GM18909 (cell line): Measurements from ENCODE around the gene SEMA5A.
A peak's percentile ranks its signal among the peaks of the same experiment; 100 is the strongest.
"Not testable (repeated sequence)": the region's sequence is repeated elsewhere in the genome, so short reads cannot be mapped to it uniquely, and the experiment has no call there.

Source experiments
- ATAC-seq: cut with Tn5 transposase; IDR thresholded peaks from one replicate; pipeline ENCODE4 v1.9.1; 2021; ENCODE audit warnings: mild to moderate bottlenecking; ENCODE audit not compliant: unreplicated experiment, poor library complexity

The SEMA5A gene

GRCh38 chr5:9380109-9380508 is 165.8 kb downstream of the SEMA5A start:
- ATAC-seq: no peak

DNA sequence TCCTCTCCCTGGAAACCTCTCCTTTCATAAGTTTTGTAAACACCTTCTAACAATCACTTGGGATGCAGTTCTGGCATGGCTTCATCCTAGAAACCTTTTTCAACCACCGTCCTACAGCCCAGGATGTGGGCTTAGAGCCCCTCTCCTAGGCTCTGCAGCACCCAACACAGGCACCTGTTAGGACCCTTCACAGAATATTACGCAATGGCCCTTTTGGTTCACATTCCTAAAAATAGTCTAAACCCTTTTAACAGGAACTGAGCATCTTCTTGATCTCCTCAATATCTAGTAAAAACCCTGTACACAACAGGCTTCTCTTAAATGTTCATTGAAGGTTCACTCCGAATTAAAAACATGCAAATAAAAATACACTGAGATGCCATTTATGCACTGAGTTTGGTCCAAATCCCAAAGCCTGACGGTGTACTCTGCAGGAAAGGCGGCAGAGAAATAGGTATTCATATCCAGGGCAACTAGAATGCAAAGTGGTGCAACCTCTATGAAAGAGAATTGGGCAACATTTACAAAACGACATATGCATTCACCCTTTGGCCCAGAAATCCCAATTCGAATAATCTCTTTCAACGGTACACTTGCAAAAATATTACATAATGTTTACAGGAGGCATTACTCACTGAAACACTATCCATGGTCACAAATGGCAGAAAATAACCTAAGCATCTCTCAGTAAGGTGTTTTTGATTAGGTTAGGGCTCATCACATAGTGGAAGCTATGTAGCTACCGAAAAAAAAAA is 169.3 kb downstream of the SEMA5A start:
- ATAC-seq: no peak

DNA sequence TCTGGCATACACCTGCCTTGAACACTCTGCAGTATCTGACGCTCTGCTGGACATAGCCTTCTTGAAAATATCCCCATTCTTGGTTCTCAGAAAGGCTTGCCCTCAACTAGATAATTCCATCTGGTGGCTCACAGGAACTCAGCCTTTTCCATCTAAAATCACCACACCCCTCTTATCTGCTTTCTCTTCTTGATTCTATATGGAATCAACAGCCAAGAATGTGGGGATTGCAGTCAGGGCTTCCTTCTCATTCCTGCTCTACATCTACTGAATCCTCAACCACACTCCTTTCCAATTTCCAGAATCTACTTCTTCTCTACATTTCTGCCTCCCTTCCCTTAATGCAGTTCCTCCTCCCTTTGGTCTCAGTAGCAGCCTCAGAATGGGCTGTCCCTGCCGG is 170.1 kb downstream of the SEMA5A start:
- no peak for ATAC-seq

- no peak for ATAC-seq
Measured at GRCh38 chr5:9374025-9374424, 171.8 kb downstream of the SEMA5A start.

DNA sequence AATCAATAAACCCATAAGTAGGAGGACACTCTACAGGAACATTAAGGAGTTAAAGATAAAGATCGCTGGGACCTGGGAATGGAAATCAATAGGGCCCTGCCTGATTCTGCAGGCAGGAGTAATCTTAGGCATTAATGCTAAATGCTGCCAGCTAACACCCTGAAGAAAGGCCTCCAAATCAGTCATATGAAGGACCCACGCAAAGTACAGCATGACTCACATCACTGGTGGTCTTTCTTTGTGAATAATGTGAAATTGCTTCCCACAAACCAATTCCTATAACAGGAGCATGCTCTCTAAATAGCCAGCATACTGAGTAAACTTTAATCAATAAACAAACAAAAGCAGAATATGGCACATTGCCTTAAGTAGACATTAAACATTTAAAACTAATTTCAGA is 172.3 kb downstream of the SEMA5A start:
- no peak for ATAC-seq

- ATAC-seq: no peak
Measured at GRCh38 chr5:9370256-9370655, 175.6 kb downstream of the SEMA5A start.

DNA sequence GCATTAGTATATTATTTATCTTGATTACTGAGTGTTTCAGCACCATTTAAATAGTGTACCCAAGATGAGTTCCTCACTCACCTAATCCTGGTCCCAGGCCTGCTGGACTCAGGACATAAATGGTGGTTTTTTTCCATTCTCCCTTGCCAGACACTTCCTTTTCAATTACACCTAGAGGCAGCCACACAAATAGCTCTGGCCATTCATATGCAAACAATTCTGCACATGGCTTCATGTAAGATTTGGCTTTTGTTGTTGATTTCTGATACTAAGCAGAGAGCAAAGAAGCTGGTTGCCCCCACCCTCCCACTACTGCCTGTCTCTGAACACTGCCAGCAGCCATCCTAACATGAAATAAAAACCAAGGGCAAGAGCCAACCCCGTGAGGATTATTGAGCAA is 180.4 kb downstream of the SEMA5A start:
- ATAC-seq: no peak

DNA sequence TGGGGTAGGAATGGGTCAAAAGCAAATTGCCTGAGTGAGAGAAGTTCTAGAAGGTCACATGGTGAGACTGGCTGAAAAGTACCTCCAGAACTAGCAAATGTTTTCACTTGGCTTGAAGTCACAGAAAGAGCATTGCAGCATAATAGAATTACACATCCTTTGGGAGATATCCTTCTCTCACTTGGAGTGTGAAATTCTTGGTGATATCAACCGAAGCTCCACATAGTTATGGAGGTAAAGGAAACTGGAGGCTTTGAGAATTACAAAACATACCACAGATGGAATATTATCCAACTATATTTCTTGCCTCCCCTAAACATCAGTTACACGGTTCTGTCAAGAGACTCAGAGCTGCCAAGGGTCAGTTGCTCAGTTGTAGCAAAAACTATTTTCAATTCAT is 182.4 kb downstream of the SEMA5A start:
- ATAC-seq: peak; percentile 25

- peak; percentile 54 for ATAC-seq
Measured at GRCh38 chr5:9363026-9363425, 182.8 kb downstream of the SEMA5A start.

DNA sequence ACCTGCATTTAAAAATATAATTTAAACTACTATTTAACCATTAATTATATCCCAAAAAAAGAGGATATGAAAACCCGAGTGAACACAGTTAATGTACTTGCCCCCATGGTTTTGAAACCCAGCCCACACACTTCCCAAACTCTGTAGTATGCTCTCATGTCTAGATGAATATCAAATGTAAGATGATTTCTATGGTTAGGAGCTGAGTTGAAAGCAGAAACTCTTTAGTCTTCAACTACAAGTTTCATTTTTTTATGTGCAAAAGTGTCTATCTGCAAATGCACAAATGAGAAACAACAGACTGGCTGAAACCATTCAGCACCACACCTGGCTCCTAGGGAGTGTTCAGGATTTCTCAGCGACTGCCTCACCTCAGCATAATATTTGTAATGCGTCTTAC is 183.3 kb downstream of the SEMA5A start:
- ATAC-seq: peak; percentile 61

GRCh38 chr5:9361835-9362234 is 184.0 kb downstream of the SEMA5A start:
- ATAC-seq: peak; percentile 76

- no peak for ATAC-seq
Measured at GRCh38 chr5:9358961-9359685, 186.8 kb downstream of the SEMA5A start.

- no peak for ATAC-seq
Measured at GRCh38 chr5:9356351-9356825, 189.5 kb downstream of the SEMA5A start.

- no peak for ATAC-seq
Measured at GRCh38 chr5:9354336-9355081, 191.4 kb downstream of the SEMA5A start.

- not testable (repeated sequence) for ATAC-seq
Measured at GRCh38 chr5:9353048-9353447, 192.8 kb downstream of the SEMA5A start.

- ATAC-seq: no peak
Measured at GRCh38 chr5:9351546-9351945, 194.3 kb downstream of the SEMA5A start.

DNA sequence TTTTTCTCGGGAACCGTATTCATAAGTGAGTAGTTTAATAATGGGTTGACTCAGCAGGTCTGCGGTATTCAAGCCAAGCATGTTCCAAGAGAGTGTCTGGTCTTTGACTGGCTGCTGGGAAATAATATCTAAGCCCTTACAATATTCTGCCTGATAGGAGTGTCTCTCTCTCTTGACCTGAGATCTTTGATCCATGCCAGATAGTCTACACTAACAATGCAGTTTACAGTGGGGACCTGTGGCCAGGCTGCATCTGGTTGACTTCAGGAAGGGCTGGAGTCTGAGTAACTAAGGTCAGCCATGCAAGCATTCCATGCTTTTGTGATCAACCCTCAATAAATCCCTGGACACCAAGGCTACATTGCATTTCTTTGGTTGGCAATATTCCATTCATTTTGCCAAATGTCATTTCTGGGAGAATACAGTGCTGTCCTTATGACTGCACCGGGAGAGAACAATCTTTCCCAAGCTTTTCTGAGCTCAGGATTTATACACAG is 195.5 kb downstream of the SEMA5A start:
- no peak for ATAC-seq

DNA sequence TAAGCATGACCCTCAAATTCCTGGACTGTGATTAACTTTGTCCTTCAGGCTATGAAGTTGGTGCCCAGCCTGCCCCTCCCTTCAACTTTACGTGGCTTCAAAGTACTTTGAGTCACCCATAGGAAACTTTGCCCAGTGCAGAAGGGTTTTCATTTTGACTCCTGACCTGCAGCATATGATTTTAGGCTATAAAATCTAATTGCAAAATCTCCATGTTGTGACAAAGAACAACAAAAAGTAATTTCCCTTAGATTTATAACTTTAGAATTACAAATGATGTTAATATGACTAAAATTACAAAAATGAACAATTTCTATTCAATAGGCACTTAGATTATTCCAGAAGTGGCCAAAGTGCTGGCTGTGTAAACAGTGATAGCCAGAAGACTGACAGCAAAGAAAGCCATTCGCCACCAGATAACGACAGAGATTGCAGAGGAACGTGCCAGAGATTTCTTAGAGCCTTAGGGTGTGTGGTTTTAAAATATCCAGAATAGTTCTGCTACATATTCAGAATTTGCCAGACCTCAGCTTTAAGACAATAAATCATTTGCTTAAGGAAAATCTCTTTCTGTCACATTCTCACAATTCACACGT is 197.4 kb downstream of the SEMA5A start:
- ATAC-seq: no peak

GRCh38 chr5:9347541-9348295 is 198.2 kb downstream of the SEMA5A start:
- ATAC-seq: no peak

GRCh38 chr5:9347032-9347431 is 198.8 kb downstream of the SEMA5A start:
- ATAC-seq: no peak
